GM10266 (cell line): ENCODE measurements around the gene FSD2.
A peak's percentile ranks its signal among the peaks of the same experiment; 100 is the strongest.
"Not testable (repeated sequence)": the region's sequence is repeated elsewhere in the genome, so short reads cannot be mapped to it uniquely, and the experiment has no call there.

Source experiments
- DNase-seq: peaks from one replicate; pipeline ENCODE4 v3.0.0; 2012; ENCODE audit errors: extremely low spot score
- CTCF ChIP-seq: IDR thresholded peaks from 2 replicates; pipeline ENCODE4 v1.5.1; 2012; ENCODE audit warnings: mild to moderate bottlenecking, low read depth; ENCODE audit not compliant: control insufficient read depth, insufficient read depth; ENCODE audit errors: missing control alignments

The FSD2 gene

DNA sequence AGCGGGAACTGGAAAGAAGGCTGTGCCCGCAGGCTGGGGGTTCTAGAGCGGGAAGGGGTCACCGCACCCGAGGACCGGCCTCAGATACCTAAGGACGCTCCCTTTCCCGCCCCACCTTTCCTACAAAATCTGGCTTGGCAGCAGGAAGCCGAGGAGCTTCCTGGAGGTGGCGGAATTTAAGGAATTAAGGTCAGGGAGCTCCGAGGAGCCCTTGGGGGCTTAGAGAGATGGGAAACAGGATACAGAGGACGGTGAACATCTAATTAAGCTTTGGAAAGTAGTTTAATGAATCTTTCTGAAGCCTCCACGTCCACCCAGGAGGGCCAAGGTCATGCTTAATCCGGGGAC, 95.7 kb downstream of the FSD2 start:
- DNase-seq: peak; percentile 35
- no peak for TF ChIP-seq CTCF

DNA sequence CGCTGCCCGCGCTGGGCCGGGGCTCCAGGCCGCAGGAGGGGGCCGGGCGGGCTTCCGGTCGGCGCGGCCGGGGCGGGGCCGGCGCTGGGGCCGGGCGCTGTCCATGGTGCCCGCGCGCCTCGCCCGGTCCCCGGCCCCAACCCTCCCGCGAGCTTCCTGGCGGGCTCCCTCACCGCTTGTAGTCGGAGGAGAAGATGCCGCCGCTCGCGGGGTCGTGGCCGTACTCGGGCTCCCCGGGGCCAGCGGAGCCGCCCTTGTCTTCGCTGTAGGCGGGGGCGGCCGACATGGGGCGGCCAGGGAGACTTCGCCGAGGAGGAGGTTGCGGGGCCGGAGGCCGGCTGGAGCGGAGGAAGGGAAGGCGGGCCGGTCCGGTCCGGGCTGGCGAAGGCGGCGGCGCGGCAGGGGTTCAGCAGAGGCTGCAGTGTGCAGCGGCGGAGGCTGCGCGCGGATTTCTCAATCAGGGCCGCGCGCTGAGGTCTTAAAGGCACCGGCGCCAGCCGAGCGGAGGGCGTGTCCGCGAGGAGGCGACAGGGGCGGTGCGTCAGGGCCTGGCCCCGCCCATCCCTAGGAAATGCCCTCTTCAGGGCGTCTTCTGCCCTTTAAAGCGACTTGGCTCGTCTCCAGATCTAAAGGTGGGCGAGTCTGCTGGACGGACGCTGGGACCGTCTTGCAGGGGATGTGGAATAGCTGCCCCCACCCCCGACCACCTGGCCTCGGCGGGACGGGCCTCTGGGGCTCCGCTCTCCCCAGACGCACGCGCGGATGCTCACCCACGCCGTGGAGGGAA, 96.3 kb downstream of the FSD2 start, which contains the start of gene AP3B2:
Gene AP3B2, minus strand, starts transcription at position 455 of the 787 bp plus-strand sequence. Its CDS starts 169 bp downstream, at position 286.
- DNase-seq: peak; percentile 94
- TF ChIP-seq CTCF: no peak

DNA sequence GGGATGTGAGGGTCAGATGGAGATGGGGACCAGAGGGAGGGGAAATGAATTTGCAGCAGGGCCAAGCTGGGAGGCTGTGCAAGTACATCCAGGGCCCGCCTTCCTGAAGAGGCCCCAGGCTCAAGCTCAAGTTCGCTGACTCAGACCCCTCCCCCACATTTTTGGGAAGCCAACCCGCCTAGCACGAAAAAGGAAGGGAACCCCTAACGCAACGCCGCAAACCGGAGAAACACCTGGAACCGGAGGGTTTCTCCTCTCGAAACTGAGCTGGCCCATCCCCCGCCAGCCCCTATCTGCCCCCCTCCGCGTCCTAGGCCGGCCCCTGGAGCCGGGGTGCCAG, 96.8 kb downstream of the FSD2 start:
- DNase-seq: no peak
- TF ChIP-seq CTCF: no peak

GRCh38 chr15:82705856-82706255, 100.0 kb downstream of the FSD2 start:
- not testable (repeated sequence) for DNase-seq
